Measurements from ENCODE around the gene MAP3K19. TPM values are rescaled to one million over a fixed set of nuclear protein-coding genes. Genes with fewer than 3 reads are reported as not detected.

The MAP3K19 gene
- total and polyA plus RNA-seq, 10 of the 15 experiments (the other 5 are each of a cell fraction or from before 2014, with no cell fraction given) = 0.05 TPM; not detected in 9

DNA sequence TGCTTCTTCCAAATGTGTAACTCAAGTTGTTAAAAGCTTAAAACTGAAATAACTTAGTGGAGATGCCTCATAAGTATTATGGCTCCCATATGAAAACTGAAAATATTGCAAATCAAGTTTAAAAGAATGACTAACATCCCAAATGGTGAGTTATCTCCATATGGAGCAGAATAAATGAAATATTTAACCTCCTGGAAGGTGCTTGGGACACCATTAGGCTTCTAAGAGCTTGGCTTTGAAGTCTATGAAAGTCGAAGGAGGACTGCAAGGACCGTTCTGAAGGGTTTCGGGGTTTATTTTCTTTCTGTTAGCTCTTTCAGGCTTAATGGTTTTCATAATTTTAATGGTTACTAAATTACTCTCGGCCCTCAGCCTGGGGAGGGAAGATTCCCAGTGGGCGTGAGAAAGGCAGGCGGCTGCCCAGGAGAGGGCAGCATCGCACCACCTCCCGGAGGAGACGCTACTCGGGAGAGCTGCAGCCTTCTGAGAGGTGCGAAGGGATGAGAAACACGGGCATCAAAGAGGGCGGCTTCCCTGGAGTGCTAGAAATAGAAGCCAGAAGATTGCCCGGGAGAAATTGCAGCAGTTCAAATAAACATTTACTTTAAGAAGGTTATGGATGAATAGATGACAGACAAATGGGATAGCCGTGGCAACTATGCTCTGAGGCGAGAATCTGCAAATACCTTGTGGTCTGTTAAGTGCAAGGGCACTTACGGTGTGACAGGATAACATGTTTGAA is 43.1 kb downstream of the MAP3K19 start:
- 3% methylated on average over 17 of the region's 17 CpGs for WGBS (ENCODE audit: insufficient coverage, insufficient replicate concordance, low lambda C conversion rate, missing lambda C conversion rate)
- TF ChIP-seq ZSCAN29 (IDR thresholded peaks at IDR 0.05) (no peak), TCF7 (IDR thresholded peaks at IDR 0.05; ENCODE audit: borderline replicate concordance) (peak; percentile 15; the same call in 1 of the 2 replicates), CHD2 (IDR thresholded peaks at IDR 0.05; ENCODE audit: borderline replicate concordance, low read depth, low read length) (no peak), MTA3 (IDR thresholded peaks at IDR 0.05; ENCODE audit: borderline replicate concordance, low read length) (no peak), GABPA (IDR thresholded peaks at IDR 0.05; ENCODE audit: low read depth) (no peak), CBX5 (IDR thresholded peaks at IDR 0.05; ENCODE audit: low read depth) (0 out of 2 replicates have a peak, but pooled peaks have one; percentile 42), MYB (IDR thresholded peaks at IDR 0.05; ENCODE audit: borderline replicate concordance, low read depth, low read length) (no peak), CEBPB (IDR thresholded peaks at IDR 0.05; ENCODE audit: borderline replicate concordance in 1 of 2, low read depth in 2 of 2, low read length in 2 of 2) (no peak), ASH2L (IDR thresholded peaks at IDR 0.05; ENCODE audit: borderline replicate concordance, low read depth) (no peak), JUNB (IDR thresholded peaks at IDR 0.05) (no peak), TCF12 (IDR thresholded peaks at IDR 0.05; ENCODE audit: low read depth, low read length) (no peak), STAT1 (conservative IDR thresholded peaks at IDR 0.05) (no peak), ETV6 (conservative IDR thresholded peaks at IDR 0.05 in 1 of 2, IDR thresholded peaks at IDR 0.05 in 1 of 2; ENCODE audit: borderline replicate concordance in 1 of 2, low read depth in 1 of 2) (no peak), HDAC2 (IDR thresholded peaks at IDR 0.05) (no peak), EED (IDR thresholded peaks at IDR 0.05; ENCODE audit: low read depth) (no peak), NBN (IDR thresholded peaks at IDR 0.05) (no peak), CBFB (IDR thresholded peaks at IDR 0.05; ENCODE audit: low read depth) (no peak), EZH2 (IDR thresholded peaks at IDR 0.05; ENCODE audit: borderline replicate concordance, control insufficient read depth, low read depth, low read length) (no peak)
- TF ChIP-seq, protein P1, sequence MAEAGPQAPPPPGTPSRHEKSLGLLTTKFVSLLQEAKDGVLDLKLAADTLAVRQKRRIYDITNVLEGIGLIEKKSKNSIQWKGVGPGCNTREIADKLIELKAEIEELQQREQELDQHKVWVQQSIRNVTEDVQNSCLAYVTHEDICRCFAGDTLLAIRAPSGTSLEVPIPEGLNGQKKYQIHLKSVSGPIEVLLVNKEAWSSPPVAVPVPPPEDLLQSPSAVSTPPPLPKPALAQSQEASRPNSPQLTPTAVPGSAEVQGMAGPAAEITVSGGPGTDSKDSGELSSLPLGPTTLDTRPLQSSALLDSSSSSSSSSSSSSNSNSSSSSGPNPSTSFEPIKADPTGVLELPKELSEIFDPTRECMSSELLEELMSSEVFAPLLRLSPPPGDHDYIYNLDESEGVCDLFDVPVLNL (IDR thresholded peaks at IDR 0.05; ENCODE audit: low read depth, low read length) = no peak
- TF ChIP-seq, protein P2, sequence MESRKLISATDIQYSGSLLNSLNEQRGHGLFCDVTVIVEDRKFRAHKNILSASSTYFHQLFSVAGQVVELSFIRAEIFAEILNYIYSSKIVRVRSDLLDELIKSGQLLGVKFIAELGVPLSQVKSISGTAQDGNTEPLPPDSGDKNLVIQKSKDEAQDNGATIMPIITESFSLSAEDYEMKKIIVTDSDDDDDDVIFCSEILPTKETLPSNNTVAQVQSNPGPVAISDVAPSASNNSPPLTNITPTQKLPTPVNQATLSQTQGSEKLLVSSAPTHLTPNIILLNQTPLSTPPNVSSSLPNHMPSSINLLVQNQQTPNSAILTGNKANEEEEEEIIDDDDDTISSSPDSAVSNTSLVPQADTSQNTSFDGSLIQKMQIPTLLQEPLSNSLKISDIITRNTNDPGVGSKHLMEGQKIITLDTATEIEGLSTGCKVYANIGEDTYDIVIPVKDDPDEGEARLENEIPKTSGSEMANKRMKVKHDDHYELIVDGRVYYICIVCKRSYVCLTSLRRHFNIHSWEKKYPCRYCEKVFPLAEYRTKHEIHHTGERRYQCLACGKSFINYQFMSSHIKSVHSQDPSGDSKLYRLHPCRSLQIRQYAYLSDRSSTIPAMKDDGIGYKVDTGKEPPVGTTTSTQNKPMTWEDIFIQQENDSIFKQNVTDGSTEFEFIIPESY (IDR thresholded peaks at IDR 0.05) = no peak
- TF ChIP-seq, protein P3, sequence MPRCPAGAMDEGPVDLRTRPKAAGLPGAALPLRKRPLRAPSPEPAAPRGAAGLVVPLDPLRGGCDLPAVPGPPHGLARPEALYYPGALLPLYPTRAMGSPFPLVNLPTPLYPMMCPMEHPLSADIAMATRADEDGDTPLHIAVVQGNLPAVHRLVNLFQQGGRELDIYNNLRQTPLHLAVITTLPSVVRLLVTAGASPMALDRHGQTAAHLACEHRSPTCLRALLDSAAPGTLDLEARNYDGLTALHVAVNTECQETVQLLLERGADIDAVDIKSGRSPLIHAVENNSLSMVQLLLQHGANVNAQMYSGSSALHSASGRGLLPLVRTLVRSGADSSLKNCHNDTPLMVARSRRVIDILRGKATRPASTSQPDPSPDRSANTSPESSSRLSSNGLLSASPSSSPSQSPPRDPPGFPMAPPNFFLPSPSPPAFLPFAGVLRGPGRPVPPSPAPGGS (IDR thresholded peaks at IDR 0.05; ENCODE audit: borderline replicate concordance, insufficient read depth, low read depth, low read length, poor library complexity, severe bottlenecking) = no peak

More for the DNA sequence above, 43.1 kb downstream of the MAP3K19 start:
- DNase-seq (ENCODE audit: low read depth, low spot score) (peak; percentile 17), ATAC-seq (peak; percentile 100), FAIRE-seq (peak; percentile 89)
- Histone ChIP-seq H3K27me3 (replicated peaks in 1 of 2; ENCODE audit: control insufficient read depth in 2 of 2, insufficient read depth in 2 of 2, low read length in 1 of 2) (peaks cover 0 to 2% of the 10 kb centered on the region in 2 experiments; a peak in 1 of 4 replicates), H3K9me3 (replicated peaks; ENCODE audit: control insufficient read depth, insufficient read depth, low read length) (no peaks in the 10 kb centered on the region), H3K36me3 (ENCODE audit: control insufficient read depth in 2 of 2, insufficient read depth in 2 of 2, low read length in 1 of 2) (no peaks in the 10 kb centered on the region), H3K27ac (ENCODE audit: control insufficient read depth, insufficient read depth) (no peak overlapping the region), H4K20me1 (ENCODE audit: control insufficient read depth, insufficient read depth) (no peaks in the 10 kb centered on the region), H2AFZ (ENCODE audit: control insufficient read depth, low read depth, low read length) (peak overlapping the region; percentile 72), H3K9ac (ENCODE audit: control insufficient read depth, insufficient read depth, low read length) (no peak overlapping the region), H3K4me2 (ENCODE audit: control insufficient read depth, insufficient read depth) (no peak overlapping the region), H3K79me2 (ENCODE audit: control insufficient read depth, insufficient read depth, low read length) (no peaks in the 10 kb centered on the region), H3K4me1 (ENCODE audit: control insufficient read depth, insufficient read depth, low read length) (no peaks in the 10 kb centered on the region), H3K4me3 (no peak overlapping the region)
- in situ Hi-C loops (cut with MboI) (no loop called here), intact Hi-C loops (cut with micrococcal nuclease; ENCODE audit: unreplicated experiment) (loop anchor here (1.0 to 10.0 kb wide), 6 partner anchors 39 to 793 kb away; no protein-coding TSS in a partner anchor)
- RAD21 ChIA-PET (ENCODE audit: unreplicated experiment) = interaction anchor here (0.6 to 4.1 kb wide), 20 partner anchors 9 to 1386 kb away, joined by 3 to 51 read pairs (median 3); partner anchors contain the start of genes R3HDM1 and ZRANB3
- BruUV-seq (replicated peaks) = no TSS peak
- CTCF ChIA-PET = interaction anchor here (0.6 to 6.7 kb wide), 61 partner anchors 10 to 1676 kb away, joined by 3 to 124 read pairs (median 4); partner anchors contain the start of genes RAB3GAP1 and UBXN4
- SMC1A ChIA-PET (ENCODE audit: uncharacterized antibody, unreplicated experiment) = interaction anchor here (0.6 to 6.2 kb wide), 29 partner anchors 10 to 1380 kb away, joined by 3 to 41 read pairs (median 4); partner anchors contain the start of genes R3HDM1 and ZRANB3
- POLR2A ChIA-PET = no interaction called here

Data from GM12878 (cell line).